ENCODE data around the gene SSBP2.

GRCh38 chr5:81638471-81638870 lies 112.4 kb downstream of the SSBP2 start:
- TF ChIP-seq POLR2A (IDR thresholded peaks at IDR 0.05): no peak
- no peak for TF ChIP-seq CTCF (IDR thresholded peaks at IDR 0.05)
